SKM-1 treated with dmso at 0.1 percent for 144 hours (cell line): ENCODE data around the gene TLE5.
"Not testable (repeated sequence)": the region's sequence is repeated elsewhere in the genome, so short reads cannot be mapped to it uniquely, and the experiment has no call there.

ENCODE experiments used
- DNase-seq: peaks from one replicate; lab custom pipeline; 2025; ENCODE audit not compliant: unreplicated experiment; lab: John Stamatoyannopoulos, UW

Gene TLE5

GRCh38 chr19:3096902-3097326 is 34.6 kb upstream of the TLE5 start:
- DNase-seq = no peak

- no peak for DNase-seq
These were observed 34.1 kb upstream of the TLE5 start for GRCh38 chr19:3096267-3096901.

GRCh38 chr19:3095441-3096191 is 33.3 kb upstream of the TLE5 start:
- no peak for DNase-seq

GRCh38 chr19:3094601-3095440 is 32.5 kb upstream of the TLE5 start:
- no peak for DNase-seq

GRCh38 chr19:3089299-3089855 is 27.1 kb upstream of the TLE5 start:
- not testable (repeated sequence) for DNase-seq

GRCh38 chr19:3087769-3088168 is 25.5 kb upstream of the TLE5 start:
- no peak for DNase-seq

GRCh38 chr19:3084943-3085342 is 22.6 kb upstream of the TLE5 start:
- DNase-seq = no peak

- no peak for DNase-seq
These were observed 21.7 kb upstream of the TLE5 start for GRCh38 chr19:3083964-3084363.

- no peak for DNase-seq
These were observed 20.0 kb upstream of the TLE5 start for GRCh38 chr19:3082331-3082730.

- no peak for DNase-seq
These were observed 18.0 kb upstream of the TLE5 start for GRCh38 chr19:3080286-3080685.

- DNase-seq = no peak
These were observed 17.3 kb upstream of the TLE5 start for GRCh38 chr19:3079578-3079977.

- no peak for DNase-seq
These were observed 13.5 kb upstream of the TLE5 start for GRCh38 chr19:3075605-3076431.

GRCh38 chr19:3073931-3074595 is 11.8 kb upstream of the TLE5 start:
- DNase-seq = no peak

GRCh38 chr19:3073159-3073563 is 10.9 kb upstream of the TLE5 start:
- no peak for DNase-seq

- no peak for DNase-seq
These were observed 9.5 kb upstream of the TLE5 start for GRCh38 chr19:3071768-3072167.

GRCh38 chr19:3068071-3068470 is 5.8 kb upstream of the TLE5 start:
- no peak for DNase-seq

GRCh38 chr19:3067563-3067962 is 5.3 kb upstream of the TLE5 start:
- no peak for DNase-seq

GRCh38 chr19:3066482-3067049 is 4.3 kb upstream of the TLE5 start:
- DNase-seq = no peak

- DNase-seq = no peak
These were observed 3.5 kb upstream of the TLE5 start for GRCh38 chr19:3065675-3066357.
